HG03439 (cell line): ENCODE measurements around the gene MSS51.

Experiments
- ATAC-seq: cut with Tn5 transposase; IDR thresholded peaks from one replicate; pipeline ENCODE4 v1.9.1; 2021; ENCODE audit warnings: mild to moderate bottlenecking, moderate library complexity; ENCODE audit not compliant: unreplicated experiment

The MSS51 gene

DNA sequence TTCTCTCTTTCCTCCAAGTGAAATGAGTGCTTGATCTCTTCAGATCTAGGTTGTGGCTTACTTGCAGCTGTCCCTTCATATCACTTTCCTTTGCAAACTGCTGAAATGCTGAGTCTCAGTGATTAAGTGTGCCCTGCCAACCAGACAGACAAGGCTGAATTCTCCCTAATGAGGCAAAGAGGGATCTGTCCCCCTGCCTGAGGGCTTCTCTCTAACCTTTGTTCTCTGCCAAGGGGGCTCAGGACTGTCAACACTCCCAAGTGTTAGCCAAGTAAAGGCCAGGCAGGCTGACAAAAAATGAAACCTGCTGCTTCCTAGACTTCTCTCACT lies at the start of gene MSS51:
TSS of gene MSS51 (minus strand) at position 24 of the 330 bp plus-strand sequence. CDS start 5,277 bp downstream, outside the sequence.
- ATAC-seq, result no peak

DNA sequence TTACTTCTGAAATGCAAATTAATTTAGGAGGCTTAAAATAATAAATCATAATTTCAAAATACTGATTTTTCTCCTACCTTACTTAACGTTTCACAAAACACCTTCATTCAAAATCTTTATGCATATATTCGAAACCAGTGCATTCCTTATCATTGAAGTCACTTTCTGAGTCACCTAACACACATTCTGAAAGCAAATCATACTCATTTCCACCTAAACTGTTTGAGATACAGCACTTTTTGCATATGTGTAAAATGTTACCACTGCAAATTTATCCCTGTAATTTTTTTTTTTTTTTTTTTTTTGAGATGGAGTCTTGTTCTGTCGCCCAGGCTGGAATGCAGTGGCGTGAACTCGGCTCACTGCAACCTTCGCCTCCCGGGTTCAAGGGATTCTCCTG lies 46.8 kb upstream of the MSS51 start:
- ATAC-seq, result peak; percentile 52

DNA sequence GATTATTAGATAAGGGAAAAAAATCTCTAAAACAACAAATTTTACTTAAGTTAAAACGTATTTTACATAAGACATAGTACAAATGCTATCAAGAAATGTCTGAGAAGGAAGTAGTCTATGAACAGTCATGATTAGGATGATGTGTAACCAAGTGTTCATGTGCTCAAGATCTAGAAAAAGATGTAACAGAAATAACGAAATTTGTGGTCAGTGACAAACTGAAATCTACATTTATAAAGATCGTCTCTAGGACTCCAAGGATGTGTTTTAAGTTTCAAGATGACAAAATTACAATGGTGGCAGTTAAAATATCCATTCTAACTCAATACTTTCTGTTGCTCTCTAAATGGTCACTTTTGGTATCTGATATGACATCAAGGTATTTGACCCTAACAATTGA lies 45.3 kb upstream of the MSS51 start:
- ATAC-seq, result no peak

DNA sequence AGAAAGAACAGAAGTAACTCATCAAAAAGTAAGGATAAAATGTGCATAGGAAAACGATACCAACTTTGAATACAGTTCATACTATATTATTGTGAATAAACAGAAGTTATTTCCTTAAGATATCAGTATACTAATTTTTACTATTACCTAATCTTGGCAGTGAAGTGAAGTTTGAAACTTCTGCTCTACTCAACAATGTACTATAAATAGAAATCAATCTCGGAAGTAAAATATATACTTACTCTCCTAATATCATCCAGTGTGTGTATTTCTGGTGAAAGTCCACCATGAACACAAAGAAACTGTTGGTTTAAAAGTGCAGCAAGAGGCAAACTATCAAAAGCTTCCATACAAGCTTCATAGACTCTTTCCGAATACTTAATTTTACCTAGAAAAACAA lies 37.9 kb upstream of the MSS51 start:
- no peak for ATAC-seq

DNA sequence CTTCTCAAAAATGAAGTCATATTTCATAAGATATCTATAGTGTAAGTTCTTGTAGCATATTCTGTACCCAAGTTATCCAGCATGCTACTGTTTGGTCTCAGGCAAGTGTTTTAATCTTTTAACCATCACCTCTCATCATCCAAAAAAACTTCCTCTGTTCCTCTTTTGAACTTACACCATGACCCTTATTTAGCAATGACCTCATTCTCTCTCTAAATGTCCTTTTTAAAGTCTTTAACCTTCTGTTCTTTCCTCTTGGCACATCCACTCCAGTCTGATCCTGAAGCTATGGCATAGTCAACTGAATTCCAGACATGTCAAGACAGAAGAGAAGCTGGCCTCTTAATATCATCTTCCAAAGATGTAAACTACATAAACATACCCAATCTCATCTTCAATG lies 36.2 kb upstream of the MSS51 start:
- ATAC-seq, result no peak

DNA sequence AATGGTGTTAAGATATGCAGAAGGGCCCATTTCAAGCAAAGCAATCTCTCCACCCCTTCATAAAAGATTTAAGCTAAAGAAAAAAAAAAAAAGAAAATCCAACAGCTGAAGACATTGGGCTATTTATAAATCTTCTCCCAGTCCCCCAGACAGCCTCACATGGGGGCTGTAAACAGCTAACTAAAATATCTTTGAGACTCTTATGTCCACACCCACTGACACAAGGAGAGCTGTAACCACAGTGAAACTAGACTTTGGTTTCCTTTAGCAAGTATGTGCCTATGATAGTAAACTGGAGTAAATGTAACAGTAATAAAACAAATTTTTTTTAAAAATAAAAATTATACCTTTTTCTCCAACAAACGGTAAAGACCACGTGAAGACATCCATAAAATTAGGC lies 33.8 kb upstream of the MSS51 start:
- ATAC-seq, result no peak

DNA sequence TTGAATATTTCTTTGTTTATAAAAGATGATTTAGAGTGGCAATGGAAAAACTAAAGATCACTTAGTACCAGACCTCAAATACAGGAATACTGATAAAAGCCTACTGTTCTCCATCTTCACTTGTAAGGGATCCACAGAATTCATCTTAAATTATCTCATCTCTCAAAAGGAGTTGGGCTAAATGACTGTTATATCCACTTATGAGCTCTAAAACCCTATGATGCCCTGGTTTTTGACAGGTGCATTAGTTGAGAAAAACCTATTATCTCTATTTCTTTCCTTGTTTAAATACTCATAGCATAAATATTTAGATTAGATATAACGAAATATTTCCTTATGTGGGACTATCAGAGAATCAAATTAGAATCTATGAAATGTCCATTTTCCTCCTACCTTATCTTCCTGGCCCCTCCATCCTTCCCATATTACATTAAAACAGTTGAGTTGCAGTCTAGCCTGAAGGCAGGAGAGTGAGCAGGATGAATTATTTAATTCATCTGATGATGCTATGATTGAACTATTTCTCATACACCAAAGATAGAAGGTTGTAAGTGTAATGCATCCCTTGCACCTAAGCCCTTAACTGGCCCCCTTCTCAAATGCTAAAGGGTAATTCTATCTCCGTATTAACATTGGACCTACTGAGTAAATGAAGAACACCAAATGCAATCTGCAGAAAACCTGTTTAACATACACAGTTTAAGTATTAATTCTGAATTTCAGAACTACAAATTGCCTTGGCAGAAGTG lies 32.8 kb upstream of the MSS51 start:
- no peak for ATAC-seq

DNA sequence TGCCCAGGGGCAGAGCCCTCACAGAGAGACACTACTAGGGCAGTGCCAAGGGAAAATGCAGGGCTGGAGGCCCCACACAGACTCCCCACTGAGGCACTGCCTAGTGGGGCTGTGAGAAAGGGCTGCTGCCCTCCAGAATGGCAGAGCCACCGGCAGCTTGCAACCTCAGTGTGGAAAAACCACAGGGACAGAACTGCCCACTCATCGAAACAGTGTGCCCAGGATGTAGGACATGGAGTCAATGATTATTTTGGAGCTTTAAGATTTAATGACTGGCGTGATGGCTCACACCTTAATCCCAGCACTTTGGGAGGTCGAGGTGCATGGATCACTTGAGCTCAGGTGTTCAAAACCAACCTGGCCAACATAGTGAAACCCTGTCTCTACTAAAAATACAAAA lies 27.5 kb upstream of the MSS51 start:
- no peak for ATAC-seq

DNA sequence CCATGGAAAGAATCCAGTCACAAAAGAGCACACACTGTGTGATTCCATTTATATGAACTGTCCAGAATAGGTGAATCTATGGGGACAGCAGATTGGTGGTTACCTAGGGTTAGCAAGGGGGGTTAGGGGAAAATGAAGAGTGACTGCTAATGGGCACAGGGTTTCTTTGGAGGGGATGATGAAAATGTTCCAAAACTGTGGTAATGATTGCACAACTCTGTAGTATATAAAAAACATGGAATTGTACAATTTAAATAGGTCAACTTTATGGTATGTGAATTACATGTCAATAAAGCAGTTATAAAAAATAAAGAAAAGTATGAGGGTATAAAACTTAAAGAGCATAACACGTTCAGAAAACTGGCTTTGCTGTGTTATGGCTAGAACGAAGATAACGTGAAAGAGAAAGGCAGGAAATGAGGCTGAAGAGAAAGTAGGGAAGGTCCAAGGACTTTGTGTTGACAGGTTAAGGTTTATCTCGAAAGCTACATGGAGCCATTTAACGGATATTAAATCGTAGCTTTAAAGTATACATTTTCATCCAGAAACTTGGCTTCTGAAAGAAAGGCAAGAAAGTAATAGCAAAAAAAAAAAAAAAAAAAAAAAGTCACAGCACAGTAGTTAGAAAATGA lies 26.4 kb upstream of the MSS51 start:
- no peak for ATAC-seq

DNA sequence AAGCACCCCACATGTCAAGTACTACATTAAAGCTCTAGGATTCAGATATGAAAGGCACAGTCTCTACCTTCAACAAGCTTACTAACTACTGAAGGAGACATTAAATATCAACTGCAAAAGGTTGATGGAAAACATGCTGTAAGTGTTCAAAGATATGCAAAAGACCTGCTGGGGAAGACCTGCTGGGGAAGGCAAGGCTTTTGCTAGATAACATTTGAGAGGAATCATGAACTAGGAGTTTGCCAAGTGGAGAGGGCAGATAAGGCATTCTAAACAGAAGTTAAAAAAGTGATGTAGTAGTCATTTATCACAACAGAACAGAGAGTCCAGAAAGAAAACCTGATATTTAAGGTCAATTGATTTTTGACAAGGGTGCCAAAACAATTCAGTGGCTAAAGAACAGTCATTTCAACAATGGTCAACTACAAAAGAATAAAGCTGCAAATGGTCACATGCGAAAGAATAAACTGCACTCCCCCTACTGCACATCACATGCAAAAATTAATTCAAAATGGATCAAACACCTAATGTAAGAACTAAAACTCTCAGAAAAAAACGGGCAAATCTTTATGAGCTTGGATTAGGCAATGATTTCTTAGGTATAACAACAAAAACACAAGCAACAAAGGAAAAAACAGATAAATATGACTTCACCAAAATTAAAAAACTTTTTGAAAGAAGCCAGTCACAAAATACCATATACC lies 23.0 kb upstream of the MSS51 start:
- no peak for ATAC-seq

DNA sequence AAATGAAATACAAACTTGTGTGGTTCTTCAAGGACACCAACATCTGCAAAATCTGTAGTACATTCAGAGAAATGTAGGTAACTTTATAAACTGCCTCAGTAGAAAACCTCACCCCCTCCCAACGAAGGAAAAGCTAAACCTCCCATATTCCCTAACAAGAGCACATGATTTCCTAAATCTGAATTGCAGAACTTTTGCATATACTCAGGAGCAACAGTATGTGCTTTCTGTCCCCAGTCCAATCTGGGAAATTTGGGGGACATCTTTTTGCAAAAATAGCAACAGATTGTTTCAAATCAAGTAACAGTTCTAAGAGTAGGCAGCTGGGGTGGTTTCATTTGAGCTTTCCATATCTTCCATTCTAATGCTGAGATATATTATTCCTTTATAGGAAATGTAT lies 15.8 kb upstream of the MSS51 start:
- ATAC-seq, result no peak

DNA sequence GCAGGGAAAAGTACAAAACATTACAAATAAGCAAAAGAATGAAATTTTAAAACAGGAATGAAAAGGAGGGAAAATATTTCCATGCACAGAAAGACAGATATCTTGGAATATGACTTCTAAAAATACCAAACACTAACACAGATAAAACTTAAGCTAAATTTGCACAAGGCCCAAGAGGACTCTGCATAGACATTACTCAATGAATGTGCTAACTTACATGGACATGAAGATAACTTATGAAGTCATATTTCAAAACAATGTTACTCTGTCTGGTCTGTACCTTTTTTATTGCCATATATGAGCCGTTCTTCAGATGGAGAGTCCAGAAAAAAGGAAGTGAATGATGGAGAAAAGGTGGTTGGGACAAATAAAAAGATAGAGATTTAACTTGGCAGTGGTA lies 15.0 kb upstream of the MSS51 start:
- ATAC-seq, result no peak

DNA sequence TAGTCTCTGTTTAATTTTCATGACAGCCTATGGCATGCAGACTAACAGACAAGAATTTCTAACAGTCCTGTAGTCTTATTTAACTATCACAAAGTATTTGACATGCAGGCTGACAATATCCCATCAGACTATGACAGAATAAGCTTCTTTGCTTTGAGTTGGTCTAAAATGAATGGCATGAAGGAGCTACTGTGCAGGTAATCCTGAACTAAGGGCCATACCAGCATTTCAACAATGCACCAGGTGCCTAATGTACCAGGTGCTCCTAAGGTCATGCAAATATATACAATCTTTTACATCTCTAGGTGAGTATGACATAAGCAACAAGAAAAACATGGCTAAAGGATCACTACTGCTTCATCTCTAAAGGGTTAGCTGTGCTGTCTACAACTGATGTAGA lies 13.6 kb upstream of the MSS51 start:
- ATAC-seq, result no peak

DNA sequence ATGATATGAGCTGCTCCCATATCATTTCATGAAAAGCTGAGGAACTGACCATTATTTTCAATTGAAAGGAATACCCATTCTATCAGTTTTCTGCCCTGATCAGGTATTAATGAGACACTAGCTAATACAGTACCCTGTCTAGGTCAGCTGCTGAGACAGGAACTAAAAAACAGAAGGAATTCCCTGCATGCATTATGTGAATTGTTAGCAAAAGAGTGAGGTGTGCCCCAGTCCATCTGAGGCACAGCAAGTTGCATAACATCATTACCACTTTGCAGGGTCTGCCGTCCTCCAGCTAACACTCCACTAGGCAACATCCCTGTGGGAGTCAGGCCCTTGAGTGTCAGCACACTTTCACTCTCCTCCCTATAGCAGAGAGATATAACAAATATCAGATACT lies 11.1 kb upstream of the MSS51 start:
- no peak for ATAC-seq

DNA sequence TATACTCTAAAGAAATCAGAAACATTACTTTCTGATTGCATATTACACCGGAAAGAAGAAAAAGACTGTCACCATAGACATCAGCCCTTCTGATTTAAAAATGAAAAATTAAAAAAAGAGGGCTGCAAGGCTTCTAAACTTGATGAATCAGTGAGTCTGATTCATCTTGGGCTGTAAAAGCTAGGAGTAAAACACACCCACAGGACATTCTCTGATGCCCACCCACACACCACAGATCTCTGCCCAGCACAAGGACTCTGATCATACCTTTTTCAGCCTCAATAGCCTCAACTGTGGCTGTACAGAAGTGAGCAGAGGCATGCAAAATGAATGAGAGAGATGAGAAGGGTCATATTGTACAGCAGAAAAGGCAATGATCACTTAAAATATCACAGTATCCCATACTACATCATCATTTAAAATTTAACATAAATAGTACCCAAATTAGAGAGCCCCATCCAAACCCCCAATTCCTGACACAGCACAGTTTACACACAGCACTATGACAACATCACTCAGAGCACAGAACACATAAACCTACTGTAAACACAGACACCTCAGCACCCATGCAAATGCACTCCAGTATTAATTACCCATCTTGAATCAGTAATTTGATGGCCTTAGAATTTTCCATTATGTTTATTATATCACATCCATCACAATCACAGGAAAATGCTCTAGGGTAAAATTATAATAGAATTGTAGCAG lies 6.4 kb upstream of the MSS51 start:
- no peak for ATAC-seq

DNA sequence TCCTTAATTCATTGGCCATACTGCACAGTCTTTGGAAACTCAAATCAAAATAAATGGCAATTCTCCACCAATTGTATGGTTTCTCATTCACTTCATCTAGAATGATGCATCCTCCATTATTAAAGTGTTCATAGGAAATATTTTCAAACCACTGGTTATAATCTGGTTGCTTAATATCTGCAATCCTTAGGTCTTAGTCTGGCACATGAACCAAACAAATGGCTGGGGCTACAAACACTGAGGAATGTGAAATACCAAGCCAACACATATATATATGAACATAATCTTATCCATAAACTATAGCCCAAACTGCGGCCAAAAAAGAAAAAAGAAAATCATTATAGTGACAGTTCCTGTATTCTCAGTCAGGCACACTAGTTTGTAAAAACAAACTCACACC lies 5.7 kb upstream of the MSS51 start:
- no peak for ATAC-seq

DNA sequence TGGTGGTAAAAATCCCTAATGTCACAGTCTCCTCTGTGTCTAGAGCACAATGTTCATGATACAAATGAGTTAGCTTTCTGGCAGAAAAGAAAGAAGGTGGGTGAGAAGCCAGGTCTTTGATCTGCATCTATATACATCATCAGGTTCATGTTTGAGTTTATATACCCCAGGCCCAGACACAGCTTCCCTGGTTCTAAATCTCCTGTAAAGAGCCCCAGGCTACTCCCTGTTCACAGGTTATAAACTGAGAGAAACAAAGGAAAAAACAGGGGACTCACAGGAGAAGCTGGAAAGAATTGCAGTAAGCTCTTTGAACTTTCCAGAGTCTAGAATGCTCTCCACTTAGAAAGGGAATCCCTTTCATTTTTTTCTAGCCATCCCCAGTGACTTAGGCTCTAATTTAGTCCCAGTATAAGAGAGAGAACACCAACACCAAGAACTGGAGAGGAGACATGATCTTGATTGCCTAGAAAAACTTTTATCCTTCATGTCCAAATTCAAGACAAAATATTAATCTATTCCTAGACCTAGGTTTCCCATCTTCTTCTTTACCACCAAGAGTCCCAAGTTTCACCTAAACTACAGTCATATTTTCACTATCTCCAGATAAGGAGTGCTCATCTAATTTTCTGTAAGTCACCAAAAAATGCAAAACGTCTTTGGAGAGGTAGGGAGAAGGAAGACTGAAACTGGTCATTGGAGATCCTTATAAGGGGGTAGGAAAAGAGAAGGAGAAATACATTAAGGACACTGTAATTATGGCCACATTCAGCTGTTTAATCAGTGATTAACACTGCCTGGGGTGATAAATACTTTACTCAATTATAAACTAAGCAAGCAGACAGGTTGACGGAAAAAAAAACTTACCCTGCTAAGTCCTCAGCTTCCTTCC lies 469 bp downstream of the MSS51 start:
- ATAC-seq, result no peak

DNA sequence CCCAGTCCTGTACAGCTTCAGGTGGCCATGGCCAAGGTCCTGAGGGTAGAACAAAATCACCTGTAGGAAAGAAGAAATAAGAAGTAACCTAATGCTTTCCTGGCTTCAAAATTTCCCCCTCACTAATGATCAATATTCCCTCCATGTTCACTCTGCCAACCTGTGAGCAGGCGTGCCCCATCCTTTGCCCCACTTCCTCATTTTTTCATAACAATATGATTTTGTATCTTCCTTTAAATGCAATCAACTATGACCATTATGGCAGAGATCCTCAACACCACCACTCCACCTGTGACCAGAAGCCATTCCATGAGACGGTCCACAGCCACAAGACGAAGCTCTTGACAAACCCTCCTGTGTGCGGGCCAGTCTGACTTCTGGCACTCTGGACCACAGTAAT lies 7.0 kb downstream of the MSS51 start:
- no peak for ATAC-seq

DNA sequence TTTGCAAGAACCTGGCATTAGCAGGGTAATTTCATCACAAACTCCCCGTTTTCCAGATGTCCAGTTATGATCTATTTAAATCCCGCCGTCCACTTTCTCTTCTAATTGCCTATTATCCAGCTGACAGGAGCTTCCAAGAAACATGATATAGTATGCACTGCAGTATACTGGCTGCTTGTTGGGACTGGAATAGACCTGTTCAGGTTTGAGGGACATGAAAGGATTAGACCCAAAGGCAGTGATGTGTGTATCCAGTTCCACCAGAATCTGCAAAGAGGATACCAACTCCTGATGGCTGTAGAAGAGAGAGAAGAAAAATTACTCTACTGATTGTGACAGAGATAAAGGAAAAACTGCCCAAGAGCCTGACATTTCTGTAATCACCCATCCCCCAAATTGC lies 8.9 kb downstream of the MSS51 start:
- no peak for ATAC-seq

DNA sequence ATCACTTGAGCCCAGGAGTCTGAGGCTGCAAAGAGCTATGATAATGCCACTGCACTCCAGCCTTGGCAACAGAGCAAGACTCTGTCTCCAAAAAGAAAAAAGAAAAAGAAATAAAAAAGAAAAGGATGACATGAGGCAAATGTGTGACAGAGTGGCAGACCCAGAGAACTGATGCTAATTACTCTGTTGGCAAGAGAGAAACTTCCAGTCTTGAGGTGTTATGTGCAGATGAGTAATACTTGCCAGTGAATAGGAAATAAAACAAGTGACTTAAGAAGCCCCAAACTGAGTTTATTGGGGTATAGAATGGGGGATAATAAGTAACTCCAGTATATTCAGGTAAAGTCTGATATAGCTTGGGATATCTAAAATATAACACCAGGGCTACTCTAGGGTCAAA lies 10.1 kb downstream of the MSS51 start:
- no peak for ATAC-seq

DNA sequence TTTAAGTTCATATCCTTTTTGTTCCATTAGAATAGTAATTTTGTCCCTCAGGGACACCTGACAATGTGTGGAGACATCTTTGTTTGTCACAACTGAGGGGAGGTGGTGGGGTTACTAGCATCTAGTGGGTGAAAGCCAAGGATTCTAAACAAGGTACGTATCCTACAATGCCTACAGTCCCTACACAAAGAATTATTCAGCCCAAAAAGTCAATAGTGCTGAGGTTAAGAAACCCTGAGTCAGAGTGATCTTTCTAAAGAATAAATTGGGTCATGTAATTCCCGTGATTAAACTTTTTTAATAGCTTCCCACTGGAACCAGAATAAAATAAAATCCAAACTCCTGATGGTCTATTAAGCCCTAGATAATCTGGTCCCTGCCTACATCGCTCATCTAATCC lies 16.8 kb downstream of the MSS51 start:
- ATAC-seq, result no peak
